GM19025 (cell line): Measurements from ENCODE around the gene GRID1.

Experiments
- ATAC-seq: cut with Tn5 transposase; IDR thresholded peaks from one replicate; pipeline ENCODE4 v1.9.1; 2021; ENCODE audit warnings: mild to moderate bottlenecking, low read depth, moderate library complexity; ENCODE audit not compliant: unreplicated experiment

The GRID1 gene

GRCh38 chr10:86234541-86235270 is 131.9 kb downstream of the GRID1 start:
- no peak for ATAC-seq

GRCh38 chr10:86234107-86234506 is 132.5 kb downstream of the GRID1 start:
- ATAC-seq = no peak

GRCh38 chr10:86233131-86233530 is 133.5 kb downstream of the GRID1 start:
- ATAC-seq = no peak

GRCh38 chr10:86232644-86233043 is 134.0 kb downstream of the GRID1 start:
- ATAC-seq = no peak

GRCh38 chr10:86231796-86232560 is 134.6 kb downstream of the GRID1 start:
- no peak for ATAC-seq

- ATAC-seq = no peak
Observed at GRCh38 chr10:86230557-86231180, 135.9 kb downstream of the GRID1 start.

GRCh38 chr10:86229811-86230556 is 136.6 kb downstream of the GRID1 start:
- no peak for ATAC-seq

GRCh38 chr10:86229376-86229775 is 137.2 kb downstream of the GRID1 start:
- ATAC-seq = no peak

GRCh38 chr10:86227501-86228258 is 138.9 kb downstream of the GRID1 start:
- ATAC-seq = no peak

- ATAC-seq = no peak
Observed at GRCh38 chr10:86226781-86227201, 139.8 kb downstream of the GRID1 start.

GRCh38 chr10:86226016-86226415 is 140.6 kb downstream of the GRID1 start:
- ATAC-seq = no peak

- ATAC-seq = no peak
Observed at GRCh38 chr10:86225103-86225782, 141.4 kb downstream of the GRID1 start.

- ATAC-seq = no peak
Observed at GRCh38 chr10:86224354-86225102, 142.1 kb downstream of the GRID1 start.

- no peak for ATAC-seq
Observed at GRCh38 chr10:86223256-86223655, 143.3 kb downstream of the GRID1 start.

GRCh38 chr10:86222687-86223086 is 143.9 kb downstream of the GRID1 start:
- ATAC-seq = no peak

- ATAC-seq = no peak
Observed at GRCh38 chr10:86222336-86222650, 144.3 kb downstream of the GRID1 start.

GRCh38 chr10:86221442-86222335 is 144.9 kb downstream of the GRID1 start:
- ATAC-seq = no peak

GRCh38 chr10:86220626-86221025 is 146.0 kb downstream of the GRID1 start:
- ATAC-seq = no peak
